Upper lobe of left lung (tissue), 6 donors: ENCODE measurements around the gene PBXIP1. TPM values are rescaled to one million over a fixed set of nuclear protein-coding genes. Genes with fewer than 3 reads are reported as not detected.

ENCODE experiments used
- ATAC-seq, 2 donors: fragments of 200-7000 bp; cut with Tn5 transposase; one replicate each; pipeline ENCODE4 v1.9.1; 2022; ENCODE audit warnings: mild to moderate bottlenecking in 2 of 2, moderate library complexity in 2 of 2; ENCODE audit not compliant: low FRiP score in 2 of 2
- DNase-seq, 2 donors: peaks; one replicate each; pipeline ENCODE4 v3.0.0-alpha.2; 2019 to 2020
- H3K27ac ChIP-seq, 4 donors: fragments of 200-600 bp; sonication (generic); one replicate each; pipeline ENCODE4 v1.5.1; 2016 to 2019
- H3K27me3 ChIP-seq, 4 donors: fragments of 200-600 bp; sonication (generic); one replicate each; pipeline ENCODE4 v1.5.1; 2017 to 2019
- H3K36me3 ChIP-seq, 4 donors: fragments of 200-600 bp; sonication (generic); one replicate each; pipeline ENCODE4 v1.5.1; 2016 to 2019
- H3K4me1 ChIP-seq, 4 donors: fragments of 200-600 bp; sonication (generic); one replicate each; pipeline ENCODE4 v1.5.1; 2018 to 2019
- H3K4me3 ChIP-seq, 4 donors: fragments of 200-600 bp; sonication (generic); one replicate each; pipeline ENCODE4 v1.5.1; 2017 to 2019; ENCODE audit warnings: mild to moderate bottlenecking in 2 of 4, moderate library complexity in 1 of 4
- H3K9me3 ChIP-seq, 4 donors: fragments of 200-600 bp; sonication (generic); one replicate each; pipeline ENCODE4 v1.5.1; 2018 to 2019
- CTCF ChIP-seq, 6 experiments: fragments of 450-650 bp in 4 of 6; fragments of 200-600 bp in 2 of 6; sonication (generic) in 2 of 6; IDR thresholded peaks; one replicate each; pipeline ENCODE4 v1.5.1; 2016 to 2019; ENCODE audit warnings: antibody characterized with exemption in 6 of 6
- EP300 ChIP-seq, 4 donors: sonication (generic); formaldehyde crosslinking; IDR thresholded peaks; one replicate each; pipeline ENCODE4 v1.5.1; 2017; ENCODE audit warnings: antibody characterized with exemption in 4 of 4, control low read depth in 2 of 4
- POLR2A ChIP-seq, 4 donors: fragments of 450-650 bp; IDR thresholded peaks; one replicate each; pipeline ENCODE4 v1.5.1; 2016 to 2017; ENCODE audit warnings: antibody characterized with exemption in 4 of 4, mild to moderate bottlenecking in 2 of 4
- POLR2AphosphoS5 ChIP-seq, 2 donors: sonication (generic); formaldehyde crosslinking; IDR thresholded peaks; one replicate each; pipeline ENCODE4 v1.5.1; 2017; ENCODE audit warnings: antibody characterized with exemption in 2 of 2
- WGBS, 2 donors: methylation state at CpG; one replicate each; pipeline ENCODE4 v1.1.5; 2017 to 2018; 5-methylcytosine and 5-hydroxymethylcytosine counted together
- total RNA-seq, 6 donors: library from RNA; depleted of rRNA in 4 of 6; stranded (reverse); fragments of >200 nt in 4 of 6; gene quantifications; one replicate each; pipeline versions ENCODE4 v1.1.0 to v1.2.1, GENCODE V29; 2016 to 2021
- donor health status: DM: no; HTN: no; CAD: no; lungs with moderate emphysema.
- donor health status: DM: no; HTN: yes; CAD: no; lungs with severe emphysema.

PBXIP1 gene
- total RNA-seq, 6 donors from 2014 or later, result 72.1 to 108 (median 83.7) TPM

DNA sequence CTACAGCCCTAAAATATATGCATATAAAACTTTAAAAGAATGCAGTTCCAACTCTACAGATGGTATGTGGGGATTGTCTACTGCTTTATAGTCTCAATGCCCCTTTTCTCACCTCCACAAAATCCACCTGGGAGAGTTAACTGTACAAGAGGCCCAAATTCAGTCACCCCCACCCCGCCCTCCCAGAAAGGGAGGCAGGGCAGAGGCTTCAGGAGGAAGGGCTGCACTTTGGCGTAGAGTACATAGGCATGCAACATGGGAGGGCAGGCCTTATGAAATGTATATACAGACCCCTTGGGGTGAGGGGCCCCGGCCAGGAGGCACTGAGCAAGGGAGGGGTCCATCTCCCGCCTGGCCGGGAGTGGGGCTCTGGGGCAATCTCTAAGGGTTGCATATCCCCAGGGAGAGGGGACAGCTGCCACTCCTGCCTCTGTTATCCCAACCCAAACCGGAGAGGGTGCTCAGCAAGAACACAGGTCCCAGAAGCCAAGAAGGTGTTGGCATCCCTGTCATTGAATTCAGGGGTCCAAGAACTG lies 7.0 kb upstream of the PBXIP1 start:
- ATAC-seq (no peak), DNase-seq (no peak)
- Histone ChIP-seq H3K27me3 (no peaks in the 10 kb centered on the region), H3K9me3 (no peaks in the 10 kb centered on the region), H3K4me1 (peaks cover 24 to 42% (median 29%) of the 10 kb centered on the region in 4 donors), H3K36me3 (peaks cover 27 to 68% (median 62%) of the 10 kb centered on the region in 4 donors), H3K27ac (peak overlapping the region; percentile 12 to 98 (median 98)), H3K4me3 (peak overlapping the region in 2 of 4 donors; percentile 68 to 73)
- TF ChIP-seq POLR2AphosphoS5 (IDR thresholded peaks at IDR 0.05), result no peak
- no peak for TF ChIP-seq CTCF (IDR thresholded peaks at IDR 0.05)
- TF ChIP-seq POLR2A (IDR thresholded peaks at IDR 0.05), result no peak
- no peak for TF ChIP-seq EP300 (IDR thresholded peaks at IDR 0.05)
- WGBS, 2 donors, result 77 to 83% methylated on average over 5 to 6 of the region's 6 CpGs

GRCh38 chr1:154962156-154962749 lies 6.4 kb upstream of the PBXIP1 start:
- Histone ChIP-seq H3K36me3 (peaks cover 24 to 62% (median 56%) of the 10 kb centered on the region in 4 donors), H3K4me3 (peak overlapping the region; percentile 68 to 91 (median 82)), H3K4me1 (peaks cover 20 to 41% (median 26%) of the 10 kb centered on the region in 4 donors), H3K9me3 (no peaks in the 10 kb centered on the region), H3K27ac (peak overlapping the region; percentile 97 to 98 (median 98)), H3K27me3 (no peaks in the 10 kb centered on the region)
- peak in 1 of 2 donors; percentile 18 for ATAC-seq
- 6 to 9% methylated on average over 19 to 22 of the region's 25 CpGs for WGBS, 2 donors
- no peak for TF ChIP-seq POLR2A (IDR thresholded peaks at IDR 0.05)
- TF ChIP-seq EP300 (IDR thresholded peaks at IDR 0.05), result no peak
- no peak for TF ChIP-seq POLR2AphosphoS5 (IDR thresholded peaks at IDR 0.05)
- no peak for TF ChIP-seq CTCF (IDR thresholded peaks at IDR 0.05)
- DNase-seq, result no peak

- Histone ChIP-seq H3K36me3 (peaks cover 18 to 54% (median 50%) of the 10 kb centered on the region in 4 donors), H3K4me1 (peaks cover 26 to 46% (median 33%) of the 10 kb centered on the region in 4 donors), H3K9me3 (no peaks in the 10 kb centered on the region), H3K4me3 (peak within 1 kb of the TSS; percentile 68 to 91 (median 82)), H3K27ac (peak within 1 kb of the TSS; percentile 97 to 98 (median 98)), H3K27me3 (no peaks in the 10 kb centered on the region)
- TF ChIP-seq CTCF (IDR thresholded peaks at IDR 0.05) (peak; percentile 61 to 98 (median 94)), EP300 (IDR thresholded peaks at IDR 0.05) (no peak), POLR2A (IDR thresholded peaks at IDR 0.05) (peak in 3 of 4 donors; percentile 58 to 92 (median 69)), POLR2AphosphoS5 (IDR thresholded peaks at IDR 0.05) (peak; percentile 89)
- 2 to 5% methylated on average over 4 to 33 of the region's 93 CpGs for WGBS, 2 donors
- ATAC-seq (peak; percentile 87 to 93), DNase-seq (peak; percentile 86 to 96)
Observed at GRCh38 chr1:154961207-154962155, 5.6 kb upstream of the PBXIP1 start, which contains the start of gene PYGO2. Gene PYGO2, minus strand, starts transcription at chr1:154961782. Its CDS starts 206 bp downstream, at chr1:154961576.

GRCh38 chr1:154960446-154961136 lies 4.7 kb upstream of the PBXIP1 start:
- Histone ChIP-seq H3K9me3 (no peaks in the 10 kb centered on the region), H3K36me3 (peaks cover 11 to 45% (median 41%) of the 10 kb centered on the region in 4 donors), H3K4me3 (peak overlapping the region in 3 of 4 donors; percentile 68 to 90 (median 73)), H3K4me1 (peaks cover 27 to 51% (median 37%) of the 10 kb centered on the region in 4 donors), H3K27ac (peak overlapping the region; percentile 97 to 98 (median 98)), H3K27me3 (no peaks in the 10 kb centered on the region)
- DNase-seq (no peak), ATAC-seq (no peak)
- TF ChIP-seq EP300 (IDR thresholded peaks at IDR 0.05) (no peak), POLR2AphosphoS5 (IDR thresholded peaks at IDR 0.05) (no peak), CTCF (IDR thresholded peaks at IDR 0.05) (no peak), POLR2A (IDR thresholded peaks at IDR 0.05) (no peak)
- WGBS, 2 donors, result 30 to 32% methylated on average over 10 of the region's 10 CpGs
